Fibroblast of lung (primary cell): ENCODE data around the gene HS6ST2.

Source experiments
- EZH2 ChIP-seq: IDR thresholded peaks from 2 replicates; pipeline ENCODE4 v1.5.1; 2012; ENCODE audit warnings: low read length, control low read depth, mild to moderate bottlenecking; ENCODE audit errors: missing control alignments
- TF ChIP-seq, protein P1 (sequence below), 2 donors: IDR thresholded peaks in 1 of 2; conservative IDR thresholded peaks in 1 of 2; 1 replicate in 1 of 2; 2 replicates in 1 of 2; pipeline ENCODE4 v1.5.1; 2011 to 2012; ENCODE audit warnings: low read length in 2 of 2, control low read depth in 1 of 2, inconsistent platforms in 1 of 2, low read depth in 1 of 2, mild to moderate bottlenecking in 1 of 2

DNA sequence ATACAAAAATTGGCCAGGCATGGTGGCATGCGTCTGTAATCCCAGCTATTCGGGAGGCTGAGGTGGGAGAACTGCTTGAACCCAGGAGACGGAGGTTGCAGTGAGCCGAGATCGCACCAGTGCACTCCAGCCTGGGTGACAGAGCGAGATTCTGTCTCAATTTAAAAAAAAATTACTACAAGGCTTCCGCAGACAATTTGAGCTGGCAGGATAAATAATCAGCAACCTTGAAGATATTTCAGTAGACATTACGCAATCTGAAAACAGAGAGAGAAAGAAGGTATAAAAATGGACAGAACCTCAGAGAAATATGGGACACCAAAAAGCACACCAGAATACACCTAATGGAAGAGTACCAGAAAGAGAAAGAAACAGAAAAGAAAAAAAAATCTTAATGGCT is 25.3 kb downstream of the HS6ST2 start:
- TF ChIP-seq, protein P1, sequence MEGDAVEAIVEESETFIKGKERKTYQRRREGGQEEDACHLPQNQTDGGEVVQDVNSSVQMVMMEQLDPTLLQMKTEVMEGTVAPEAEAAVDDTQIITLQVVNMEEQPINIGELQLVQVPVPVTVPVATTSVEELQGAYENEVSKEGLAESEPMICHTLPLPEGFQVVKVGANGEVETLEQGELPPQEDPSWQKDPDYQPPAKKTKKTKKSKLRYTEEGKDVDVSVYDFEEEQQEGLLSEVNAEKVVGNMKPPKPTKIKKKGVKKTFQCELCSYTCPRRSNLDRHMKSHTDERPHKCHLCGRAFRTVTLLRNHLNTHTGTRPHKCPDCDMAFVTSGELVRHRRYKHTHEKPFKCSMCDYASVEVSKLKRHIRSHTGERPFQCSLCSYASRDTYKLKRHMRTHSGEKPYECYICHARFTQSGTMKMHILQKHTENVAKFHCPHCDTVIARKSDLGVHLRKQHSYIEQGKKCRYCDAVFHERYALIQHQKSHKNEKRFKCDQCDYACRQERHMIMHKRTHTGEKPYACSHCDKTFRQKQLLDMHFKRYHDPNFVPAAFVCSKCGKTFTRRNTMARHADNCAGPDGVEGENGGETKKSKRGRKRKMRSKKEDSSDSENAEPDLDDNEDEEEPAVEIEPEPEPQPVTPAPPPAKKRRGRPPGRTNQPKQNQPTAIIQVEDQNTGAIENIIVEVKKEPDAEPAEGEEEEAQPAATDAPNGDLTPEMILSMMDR (conservative IDR thresholded peaks at IDR 0.05 in 1 of 2, IDR thresholded peaks at IDR 0.05 in 1 of 2; ENCODE audit: low read depth in 1 of 2, low read length in 2 of 2) = no peak
- no peak for TF ChIP-seq EZH2
